Measurements from ENCODE around the gene PCLAF. TPM values are rescaled to one million over a fixed set of nuclear protein-coding genes. Genes with fewer than 3 reads are reported as not detected.
"Not testable (repeated sequence)": the region's sequence is repeated elsewhere in the genome, so short reads cannot be mapped to it uniquely, and the experiment has no call there.

The PCLAF gene
- total and polyA plus RNA-seq, 12 donors: 0.32 to 11.9 (median 1.6) TPM; not detected in 1

DNA sequence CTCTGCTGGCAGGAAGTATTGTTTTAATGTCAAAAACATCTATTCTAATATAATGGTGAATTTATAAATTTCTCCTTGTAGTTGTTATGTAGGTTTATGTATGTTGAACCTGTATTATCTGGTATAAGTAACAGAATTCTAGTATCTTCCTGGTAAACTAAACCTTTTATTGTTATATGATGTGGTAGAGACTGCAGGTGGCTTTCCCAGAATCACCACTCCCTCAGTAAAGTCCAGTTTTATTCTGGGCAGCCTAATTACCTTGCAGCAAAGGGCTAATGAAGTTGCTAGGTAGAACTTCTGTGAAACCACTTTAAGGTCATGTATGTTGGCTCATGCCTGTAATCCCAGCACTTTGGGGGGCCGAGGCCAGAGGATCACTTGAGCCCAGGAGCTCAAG is 40.9 kb downstream of the PCLAF start:
- Histone ChIP-seq H3K36me3 (replicated peaks in 1 of 2) (peaks cover 0 to 4% of the 10 kb centered on the region in 2 donors), H3K4me3 (no peak overlapping the region), H3K4me1 (replicated peaks in 1 of 2) (peaks cover 0 to 9% of the 10 kb centered on the region in 2 donors), H3K27me3 (no peaks in the 10 kb centered on the region), H3K27ac (no peak overlapping the region), H3K9me3 (replicated peaks in 1 of 3) (no peaks in the 10 kb centered on the region)
- intact Hi-C loops (cut with DNase I): no loop called here
- 98 to 100% (median 100%) methylated on average over 1 of the region's 1 CpG; no CpG with 5 or more reads in 1 of the 4 donors for WGBS, 4 donors
- no peak for TF ChIP-seq POLR2A (IDR thresholded peaks at IDR 0.05)
- TF ChIP-seq, protein P1, sequence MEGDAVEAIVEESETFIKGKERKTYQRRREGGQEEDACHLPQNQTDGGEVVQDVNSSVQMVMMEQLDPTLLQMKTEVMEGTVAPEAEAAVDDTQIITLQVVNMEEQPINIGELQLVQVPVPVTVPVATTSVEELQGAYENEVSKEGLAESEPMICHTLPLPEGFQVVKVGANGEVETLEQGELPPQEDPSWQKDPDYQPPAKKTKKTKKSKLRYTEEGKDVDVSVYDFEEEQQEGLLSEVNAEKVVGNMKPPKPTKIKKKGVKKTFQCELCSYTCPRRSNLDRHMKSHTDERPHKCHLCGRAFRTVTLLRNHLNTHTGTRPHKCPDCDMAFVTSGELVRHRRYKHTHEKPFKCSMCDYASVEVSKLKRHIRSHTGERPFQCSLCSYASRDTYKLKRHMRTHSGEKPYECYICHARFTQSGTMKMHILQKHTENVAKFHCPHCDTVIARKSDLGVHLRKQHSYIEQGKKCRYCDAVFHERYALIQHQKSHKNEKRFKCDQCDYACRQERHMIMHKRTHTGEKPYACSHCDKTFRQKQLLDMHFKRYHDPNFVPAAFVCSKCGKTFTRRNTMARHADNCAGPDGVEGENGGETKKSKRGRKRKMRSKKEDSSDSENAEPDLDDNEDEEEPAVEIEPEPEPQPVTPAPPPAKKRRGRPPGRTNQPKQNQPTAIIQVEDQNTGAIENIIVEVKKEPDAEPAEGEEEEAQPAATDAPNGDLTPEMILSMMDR (IDR thresholded peaks at IDR 0.05): no peak
- no peak for DNase-seq

DNA sequence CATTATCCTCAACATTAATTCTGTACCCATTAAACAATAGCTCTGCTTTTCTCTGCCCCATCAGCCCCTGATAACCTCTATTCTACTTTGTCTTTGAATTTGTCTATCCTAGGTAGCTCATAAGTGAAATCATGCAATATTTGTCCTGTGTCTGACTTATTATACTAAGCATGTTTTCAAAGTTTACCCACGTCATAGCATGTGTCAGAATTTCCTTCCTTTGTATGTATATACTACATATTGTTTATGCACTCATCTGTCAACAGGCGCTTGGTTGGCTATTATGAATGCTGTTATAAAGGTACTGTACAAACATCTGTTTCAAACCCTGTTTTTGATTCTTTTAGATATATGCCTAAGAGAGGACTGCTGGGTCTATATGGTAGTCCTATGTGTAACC is 43.5 kb downstream of the PCLAF start:
- Histone ChIP-seq H3K27me3 (no peaks in the 10 kb centered on the region), H3K36me3 (replicated peaks in 1 of 2) (peaks cover 0 to 4% of the 10 kb centered on the region in 2 donors), H3K9me3 (replicated peaks in 1 of 3) (no peaks in the 10 kb centered on the region), H3K4me1 (replicated peaks in 1 of 2) (no peaks in the 10 kb centered on the region), H3K4me3 (no peak overlapping the region), H3K27ac (no peak overlapping the region)
- intact Hi-C loops (cut with DNase I): no loop called here
- TF ChIP-seq POLR2A (IDR thresholded peaks at IDR 0.05): no peak
- TF ChIP-seq, protein P1 (IDR thresholded peaks at IDR 0.05): no peak
- WGBS, 4 donors: 85 to 93% (median 87%) methylated on average over 2 of the region's 2 CpGs
- no peak for DNase-seq

DNA sequence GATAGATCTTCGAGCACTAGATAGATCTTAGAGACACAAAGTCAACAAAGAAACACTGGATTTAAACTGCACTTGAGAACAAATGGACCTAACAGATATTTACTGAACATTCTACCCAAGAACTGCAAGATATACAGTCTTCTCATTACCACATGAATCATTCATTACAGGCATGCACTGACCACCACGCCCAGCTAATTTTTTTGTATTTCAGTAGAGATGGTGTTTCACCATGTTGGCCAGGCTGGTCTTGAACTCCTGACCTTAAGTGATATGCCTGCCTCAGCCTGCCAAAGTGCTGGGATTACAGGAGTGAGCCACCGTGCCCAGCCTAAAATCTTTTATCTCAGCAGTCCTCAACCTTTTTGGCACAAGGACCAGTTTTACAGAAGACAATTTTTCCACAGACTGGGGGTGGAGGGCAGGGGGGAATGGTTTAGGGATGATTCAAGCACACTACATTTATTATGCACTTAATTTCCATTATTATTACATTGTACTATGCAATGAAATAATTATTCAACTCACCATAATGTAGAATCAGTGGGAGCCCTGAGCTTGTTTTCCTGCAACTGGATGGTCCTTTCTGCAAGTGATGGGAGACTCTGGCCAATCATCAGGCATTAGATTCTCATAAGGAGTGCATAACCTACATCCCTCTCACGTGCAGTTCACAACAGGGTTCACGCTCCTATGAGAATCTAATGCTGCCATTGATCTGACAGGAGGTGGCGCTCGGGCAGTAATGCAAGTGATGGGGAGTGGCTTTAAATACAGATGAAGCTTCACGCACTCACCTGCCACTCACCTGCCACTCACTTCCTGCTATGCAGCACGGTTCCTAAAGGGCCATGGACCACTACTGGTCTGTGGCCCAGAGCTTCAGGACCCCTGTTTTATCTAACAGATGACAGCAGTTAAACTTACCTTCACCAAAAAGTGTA is 47.0 kb downstream of the PCLAF start:
- 80 to 86% (median 84%) methylated on average over 9 of the region's 9 CpGs for WGBS, 4 donors
- no peaks in the 10 kb centered on the region for H3K27me3 ChIP-seq
- no peaks in the 10 kb centered on the region for H3K9me3 ChIP-seq (replicated peaks in 1 of 3)
- no peak overlapping the region for H3K4me3 ChIP-seq
- peak in 2 of 7 donors; percentile 22 to 35 for DNase-seq
- intact Hi-C loops (cut with DNase I): no loop called here
- no peak overlapping the region for H3K27ac ChIP-seq
- no peaks in the 10 kb centered on the region for H3K36me3 ChIP-seq (replicated peaks in 1 of 2)
- H3K4me1 ChIP-seq (replicated peaks in 1 of 2): no peaks in the 10 kb centered on the region
- TF ChIP-seq, protein P1 (IDR thresholded peaks at IDR 0.05): no peak
- no peak for TF ChIP-seq POLR2A (IDR thresholded peaks at IDR 0.05)

DNA sequence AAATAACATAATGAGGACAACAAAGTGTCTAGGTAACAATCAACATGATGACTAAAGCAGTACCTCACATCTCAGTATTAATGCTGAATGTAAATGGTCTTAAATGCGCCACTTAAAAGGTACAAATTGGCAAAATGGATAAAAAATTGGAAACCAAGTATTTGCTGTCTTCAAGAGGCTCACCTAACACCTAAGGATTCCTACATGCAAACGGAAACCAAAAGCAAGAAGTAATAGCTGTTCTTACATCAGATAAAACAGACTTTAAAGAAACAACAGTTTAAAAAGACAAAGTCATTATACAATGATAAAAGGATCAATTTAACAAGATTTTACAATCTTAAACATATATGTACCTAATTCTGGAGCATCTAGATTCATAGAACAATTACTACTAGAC is 47.7 kb downstream of the PCLAF start:
- 91 to 99% (median 96%) methylated on average over 2 of the region's 2 CpGs for whole genome bisulfite sequencing, 4 donors
- DNase-seq: no peak
- no peaks in the 10 kb centered on the region for H3K4me1 ChIP-seq (replicated peaks in 1 of 2)
- no peak overlapping the region for H3K4me3 ChIP-seq
- no peaks in the 10 kb centered on the region for H3K9me3 ChIP-seq (replicated peaks in 1 of 3)
- no peaks in the 10 kb centered on the region for H3K36me3 ChIP-seq (replicated peaks in 1 of 2)
- no peaks in the 10 kb centered on the region for H3K27me3 ChIP-seq
- H3K27ac ChIP-seq: no peak overlapping the region
- intact Hi-C loops (cut with DNase I): no loop called here
- TF ChIP-seq, protein P1 (IDR thresholded peaks at IDR 0.05): no peak
- TF ChIP-seq POLR2A (IDR thresholded peaks at IDR 0.05): no peak

DNA sequence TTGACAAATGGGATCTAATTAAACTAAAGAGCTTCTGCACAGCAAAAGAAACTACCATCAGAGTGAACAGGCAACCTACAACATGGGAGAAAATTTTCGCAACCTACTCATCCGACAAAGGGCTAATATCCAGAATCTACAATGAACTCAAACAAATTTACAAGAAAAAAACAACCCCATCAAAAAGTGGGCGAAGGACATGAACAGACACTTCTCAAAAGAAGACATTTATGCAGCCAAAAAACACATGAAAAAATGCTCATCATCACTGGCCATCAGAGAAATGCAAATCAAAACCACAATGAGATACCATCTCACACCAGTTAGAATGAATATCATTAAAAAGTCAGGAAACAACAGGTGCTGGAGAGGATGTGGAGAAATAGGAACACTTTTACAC is 49.6 kb downstream of the PCLAF start:
- intact Hi-C loops (cut with DNase I); DNase-seq; H3K9me3 ChIP-seq (replicated peaks in 1 of 3); H3K27ac ChIP-seq; H3K36me3 ChIP-seq (replicated peaks in 1 of 2); H3K27me3 ChIP-seq; H3K4me1 ChIP-seq (replicated peaks in 1 of 2); H3K4me3 ChIP-seq: not testable (repeated sequence)
- 48 to 60% (median 57%) methylated on average over 2 of the region's 3 CpGs; no CpG with 5 or more reads in 1 of the 4 donors for WGBS, 4 donors

DNA sequence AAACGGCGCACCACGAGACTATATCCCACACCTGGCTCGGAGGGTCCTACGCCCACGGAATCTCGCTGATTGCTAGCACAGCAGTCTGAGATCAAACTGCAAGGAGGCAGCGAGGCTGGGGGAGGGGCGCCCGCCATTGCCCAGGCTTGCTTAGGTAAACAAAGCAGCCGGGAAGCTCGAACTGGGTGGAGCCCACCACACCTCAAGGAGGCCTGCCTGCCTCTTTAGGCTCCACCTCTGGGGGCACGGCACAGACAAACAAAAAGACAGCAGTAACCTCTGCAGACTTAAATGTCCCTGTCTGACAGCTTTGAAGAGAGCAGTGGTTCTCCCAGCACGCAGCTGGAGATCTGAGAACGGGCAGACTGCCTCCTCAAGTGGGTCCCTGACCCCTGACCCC is 54.3 kb downstream of the PCLAF start:
- H3K27ac ChIP-seq; H3K4me1 ChIP-seq (replicated peaks in 1 of 2); intact Hi-C loops (cut with DNase I); H3K27me3 ChIP-seq; DNase-seq; H3K9me3 ChIP-seq (replicated peaks in 1 of 3); H3K36me3 ChIP-seq (replicated peaks in 1 of 2); H3K4me3 ChIP-seq: not testable (repeated sequence)
- WGBS, 4 donors: 57 to 76% (median 66%) methylated on average over 3 to 6 of the region's 15 CpGs; no CpG with 5 or more reads in 1 of the 4 donors

DNA sequence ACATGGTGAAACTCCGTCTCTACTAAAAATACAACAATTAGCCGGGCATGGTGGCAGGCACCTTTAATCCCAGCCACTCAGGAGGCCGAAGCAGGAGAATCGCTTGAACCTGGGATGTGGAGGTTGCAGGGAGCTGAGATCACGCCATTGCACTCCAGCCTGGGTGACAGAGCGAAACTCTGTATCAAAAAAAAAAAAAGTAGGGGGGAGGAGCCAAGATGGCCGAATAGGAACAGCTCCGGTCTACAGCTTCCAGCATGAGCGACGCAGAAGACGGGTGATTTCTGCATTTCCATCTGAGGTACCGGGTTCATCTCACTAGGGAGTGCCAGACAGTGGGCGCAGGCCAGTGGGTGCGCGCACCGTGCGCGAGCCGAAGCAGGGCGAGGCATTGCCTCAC is 54.8 kb downstream of the PCLAF start:
- H3K27me3 ChIP-seq; intact Hi-C loops (cut with DNase I); H3K27ac ChIP-seq; DNase-seq; H3K9me3 ChIP-seq (replicated peaks in 1 of 3); H3K4me1 ChIP-seq (replicated peaks in 1 of 2); H3K36me3 ChIP-seq (replicated peaks in 1 of 2); H3K4me3 ChIP-seq: not testable (repeated sequence)
- 87 to 96% (median 94%) methylated on average over 11 to 12 of the region's 20 CpGs for WGBS, 4 donors
